ENCODE results near the gene STUM. TPM values are rescaled to one million over a fixed set of nuclear protein-coding genes. Genes with fewer than 3 reads are reported as not detected.

The STUM gene
- polyA plus RNA-seq, 1 of the 3 experiments (the other 2 are of a cell fraction): not detected

DNA sequence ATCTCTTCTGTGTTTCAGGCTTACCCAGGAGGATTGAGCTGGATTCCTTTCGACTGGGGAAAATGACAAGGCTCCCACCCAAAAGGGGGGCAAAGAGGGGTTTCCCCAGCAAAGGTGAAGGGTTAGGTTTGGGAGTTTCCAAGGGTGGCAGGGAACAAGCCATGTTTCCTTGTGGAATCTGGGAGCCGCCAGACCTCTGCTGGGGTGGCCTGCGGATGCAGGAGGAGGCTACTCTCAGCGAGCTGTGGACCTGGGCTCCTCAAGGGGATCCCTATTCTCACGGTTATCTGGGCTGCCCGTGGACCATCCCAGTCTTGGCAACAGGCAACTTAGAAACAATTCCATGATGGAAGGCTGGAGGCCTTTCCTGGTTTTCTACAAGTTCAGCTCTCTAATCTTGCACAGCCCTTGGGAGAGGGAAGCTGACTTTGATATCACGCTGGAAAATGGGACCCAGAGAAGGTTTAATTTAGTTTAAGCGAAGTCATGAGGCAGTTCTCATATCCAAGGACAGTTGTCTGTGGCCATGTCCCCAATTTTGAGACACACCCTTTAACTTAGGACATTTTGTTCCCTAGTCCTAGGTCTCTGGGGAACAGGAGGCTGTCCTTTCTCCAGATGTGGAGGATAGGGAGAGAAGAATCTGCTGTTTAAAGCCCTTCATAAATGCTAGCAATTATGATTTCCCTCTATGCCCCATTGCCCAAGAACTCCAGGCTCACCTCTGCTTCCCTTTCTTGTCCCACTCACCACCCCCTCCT, 24.7 kb upstream of the STUM start:
- no peak overlapping the region for H3K9ac ChIP-seq
- ChIA-PET CTCF (interaction anchor here (1.1 to 4.9 kb wide), 4 partner anchors 17 to 99 kb away, joined by 3 to 30 read pairs (median 4); partner anchors contain the start of gene STUM), POLR2A (no interaction called here)
- TF ChIP-seq, protein P1, sequence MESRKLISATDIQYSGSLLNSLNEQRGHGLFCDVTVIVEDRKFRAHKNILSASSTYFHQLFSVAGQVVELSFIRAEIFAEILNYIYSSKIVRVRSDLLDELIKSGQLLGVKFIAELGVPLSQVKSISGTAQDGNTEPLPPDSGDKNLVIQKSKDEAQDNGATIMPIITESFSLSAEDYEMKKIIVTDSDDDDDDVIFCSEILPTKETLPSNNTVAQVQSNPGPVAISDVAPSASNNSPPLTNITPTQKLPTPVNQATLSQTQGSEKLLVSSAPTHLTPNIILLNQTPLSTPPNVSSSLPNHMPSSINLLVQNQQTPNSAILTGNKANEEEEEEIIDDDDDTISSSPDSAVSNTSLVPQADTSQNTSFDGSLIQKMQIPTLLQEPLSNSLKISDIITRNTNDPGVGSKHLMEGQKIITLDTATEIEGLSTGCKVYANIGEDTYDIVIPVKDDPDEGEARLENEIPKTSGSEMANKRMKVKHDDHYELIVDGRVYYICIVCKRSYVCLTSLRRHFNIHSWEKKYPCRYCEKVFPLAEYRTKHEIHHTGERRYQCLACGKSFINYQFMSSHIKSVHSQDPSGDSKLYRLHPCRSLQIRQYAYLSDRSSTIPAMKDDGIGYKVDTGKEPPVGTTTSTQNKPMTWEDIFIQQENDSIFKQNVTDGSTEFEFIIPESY (IDR thresholded peaks at IDR 0.05; ENCODE audit: borderline replicate concordance, low read depth): no peak
- no peak for TF ChIP-seq CHD2 (IDR thresholded peaks at IDR 0.05; ENCODE audit: low read length, partially characterized antibody)
- TF ChIP-seq MEF2A (IDR thresholded peaks at IDR 0.05; ENCODE audit: borderline replicate concordance, low read depth): no peak
- TF ChIP-seq, protein P2, sequence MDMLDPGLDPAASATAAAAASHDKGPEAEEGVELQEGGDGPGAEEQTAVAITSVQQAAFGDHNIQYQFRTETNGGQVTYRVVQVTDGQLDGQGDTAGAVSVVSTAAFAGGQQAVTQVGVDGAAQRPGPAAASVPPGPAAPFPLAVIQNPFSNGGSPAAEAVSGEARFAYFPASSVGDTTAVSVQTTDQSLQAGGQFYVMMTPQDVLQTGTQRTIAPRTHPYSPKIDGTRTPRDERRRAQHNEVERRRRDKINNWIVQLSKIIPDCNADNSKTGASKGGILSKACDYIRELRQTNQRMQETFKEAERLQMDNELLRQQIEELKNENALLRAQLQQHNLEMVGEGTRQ (IDR thresholded peaks at IDR 0.05; ENCODE audit: borderline replicate concordance, low read depth, low read length): no peak
- TF ChIP-seq JUND (IDR thresholded peaks at IDR 0.05): no peak
- TF ChIP-seq TEAD4 (IDR thresholded peaks at IDR 0.05; ENCODE audit: borderline replicate concordance, insufficient read depth): no peak
- TF ChIP-seq ELF1 (IDR thresholded peaks at IDR 0.05): no peak
- TF ChIP-seq NRF1 (IDR thresholded peaks at IDR 0.05; ENCODE audit: low read depth, low read length): no peak
- TF ChIP-seq MXI1 (IDR thresholded peaks at IDR 0.05; ENCODE audit: low read depth, low read length): no peak
- no peak for TF ChIP-seq POLR2AphosphoS5 (IDR thresholded peaks at IDR 0.05; ENCODE audit: low read depth, low read length)
- TF ChIP-seq FOXJ3 (CRISPR knock-in tag; IDR thresholded peaks at IDR 0.05): no peak
- no peak for TF ChIP-seq SIN3A (IDR thresholded peaks at IDR 0.05; ENCODE audit: borderline replicate concordance, low read depth, low read length)
- TF ChIP-seq RAD21 (IDR thresholded peaks at IDR 0.05; ENCODE audit: low read length): no peak
- TF ChIP-seq, protein P3, sequence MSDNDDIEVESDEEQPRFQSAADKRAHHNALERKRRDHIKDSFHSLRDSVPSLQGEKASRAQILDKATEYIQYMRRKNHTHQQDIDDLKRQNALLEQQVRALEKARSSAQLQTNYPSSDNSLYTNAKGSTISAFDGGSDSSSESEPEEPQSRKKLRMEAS (IDR thresholded peaks at IDR 0.05; ENCODE audit: low read depth): no peak
- no peak for TF ChIP-seq EZH2phosphoT487 (IDR thresholded peaks at IDR 0.05; ENCODE audit: borderline replicate concordance, low read depth)
- TF ChIP-seq EP300 (IDR thresholded peaks at IDR 0.05; ENCODE audit: borderline replicate concordance in 1 of 2, low read depth in 1 of 2, low read length in 1 of 2): no peak
- no peak for TF ChIP-seq GATA2 (CRISPR knock-in tag; IDR thresholded peaks at IDR 0.05)
- H3K9me3 ChIP-seq: no peaks in the 10 kb centered on the region
- H3K9me2 ChIP-seq: no peaks in the 10 kb centered on the region
- no peak overlapping the region for H2AFZ ChIP-seq (ENCODE audit: low read depth)
- no peaks in the 10 kb centered on the region for H3F3A ChIP-seq (replicated peaks; ENCODE audit: insufficient read depth)
- H3K36me3 ChIP-seq (replicated peaks in 1 of 2; ENCODE audit: control insufficient read depth in 1 of 2, insufficient read depth in 2 of 2, low read length in 1 of 2): no peaks in the 10 kb centered on the region
- H3K27ac ChIP-seq (ENCODE audit: low read depth in 2 of 2, low read length in 1 of 2): no peak overlapping the region
- H3K79me2 ChIP-seq (ENCODE audit: insufficient read depth): no peaks in the 10 kb centered on the region
- H3K4me2 ChIP-seq: no peak overlapping the region
- peaks cover 0 to 3% of the 10 kb centered on the region in 2 experiments; a peak in 1 of 4 replicates for H3K4me1 ChIP-seq (ENCODE audit: control insufficient read depth in 1 of 2, insufficient read depth in 2 of 2, low read depth in 1 of 2, low read length in 1 of 2)
- peaks cover 6% of the 10 kb centered on the region; the same call in 1 of the 2 replicates for H3K27me3 ChIP-seq (ENCODE audit: insufficient read depth)
- H3K4me3 ChIP-seq (ENCODE audit: low read depth in 2 of 2, low read length in 1 of 2): no peak overlapping the region
- DNase-seq: no peak
- no peaks in the 10 kb centered on the region for H4K20me1 ChIP-seq (ENCODE audit: insufficient read depth)
- 20% methylated on average over 4 of the region's 8 CpGs for WGBS (ENCODE audit: low lambda C conversion rate)
